ENCODE data around the gene CARD16.

CARD16 gene

DNA sequence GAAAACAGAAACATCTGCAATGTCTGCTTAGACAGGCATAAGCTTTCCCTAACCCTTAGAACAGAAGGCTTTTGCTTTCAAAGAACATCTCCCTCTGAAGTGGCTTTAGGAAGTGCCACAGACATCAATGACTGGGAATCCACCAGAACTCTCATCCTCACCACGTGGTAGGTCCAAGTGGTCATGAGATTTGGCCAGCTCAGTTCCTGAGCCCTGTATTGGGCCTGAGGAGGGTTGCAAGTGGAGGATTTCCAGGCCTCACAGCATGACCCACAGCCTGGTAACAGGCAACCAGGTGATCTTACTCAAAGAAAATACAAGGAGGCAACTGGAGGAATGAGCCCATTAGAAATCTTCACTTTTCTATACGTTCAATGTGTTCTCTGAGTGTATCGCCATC is 11.8 kb downstream of the CARD16 start:
- H3K27ac ChIP-seq (ENCODE audit: low read depth, low read length), result no peak overlapping the region
- no peaks in the 10 kb centered on the region for H3K36me3 ChIP-seq (ENCODE audit: control insufficient read depth, low read length)
- H3K79me2 ChIP-seq (ENCODE audit: control insufficient read depth, low read length), result no peaks in the 10 kb centered on the region
- H3K27me3 ChIP-seq (ENCODE audit: control insufficient read depth, low read length), result no peaks in the 10 kb centered on the region
- H3K4me2 ChIP-seq (ENCODE audit: low read length), result no peak overlapping the region
- H3F3A ChIP-seq (ENCODE audit: control insufficient read depth, insufficient read depth), result no peaks in the 10 kb centered on the region
- no peak overlapping the region for H3K4me3 ChIP-seq (ENCODE audit: low read length)
- no peaks in the 10 kb centered on the region for H3K4me1 ChIP-seq (ENCODE audit: control insufficient read depth, low read length)
- no peaks in the 10 kb centered on the region for H3K9me3 ChIP-seq (ENCODE audit: control insufficient read depth, insufficient read depth, low read length)
- H3K9me2 ChIP-seq (replicated peaks; ENCODE audit: control insufficient read depth, low read length), result no peaks in the 10 kb centered on the region
- TF ChIP-seq EZH2phosphoT487 (IDR thresholded peaks at IDR 0.05; ENCODE audit: borderline replicate concordance, low read length), result no peak
- TF ChIP-seq, protein P1, sequence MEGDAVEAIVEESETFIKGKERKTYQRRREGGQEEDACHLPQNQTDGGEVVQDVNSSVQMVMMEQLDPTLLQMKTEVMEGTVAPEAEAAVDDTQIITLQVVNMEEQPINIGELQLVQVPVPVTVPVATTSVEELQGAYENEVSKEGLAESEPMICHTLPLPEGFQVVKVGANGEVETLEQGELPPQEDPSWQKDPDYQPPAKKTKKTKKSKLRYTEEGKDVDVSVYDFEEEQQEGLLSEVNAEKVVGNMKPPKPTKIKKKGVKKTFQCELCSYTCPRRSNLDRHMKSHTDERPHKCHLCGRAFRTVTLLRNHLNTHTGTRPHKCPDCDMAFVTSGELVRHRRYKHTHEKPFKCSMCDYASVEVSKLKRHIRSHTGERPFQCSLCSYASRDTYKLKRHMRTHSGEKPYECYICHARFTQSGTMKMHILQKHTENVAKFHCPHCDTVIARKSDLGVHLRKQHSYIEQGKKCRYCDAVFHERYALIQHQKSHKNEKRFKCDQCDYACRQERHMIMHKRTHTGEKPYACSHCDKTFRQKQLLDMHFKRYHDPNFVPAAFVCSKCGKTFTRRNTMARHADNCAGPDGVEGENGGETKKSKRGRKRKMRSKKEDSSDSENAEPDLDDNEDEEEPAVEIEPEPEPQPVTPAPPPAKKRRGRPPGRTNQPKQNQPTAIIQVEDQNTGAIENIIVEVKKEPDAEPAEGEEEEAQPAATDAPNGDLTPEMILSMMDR (IDR thresholded peaks at IDR 0.05; ENCODE audit: low read depth, low read length, poor library complexity, severe bottlenecking), result no peak
- no peaks in the 10 kb centered on the region for H4K20me1 ChIP-seq (ENCODE audit: control insufficient read depth, insufficient read depth, low read depth, low read length)

DNA sequence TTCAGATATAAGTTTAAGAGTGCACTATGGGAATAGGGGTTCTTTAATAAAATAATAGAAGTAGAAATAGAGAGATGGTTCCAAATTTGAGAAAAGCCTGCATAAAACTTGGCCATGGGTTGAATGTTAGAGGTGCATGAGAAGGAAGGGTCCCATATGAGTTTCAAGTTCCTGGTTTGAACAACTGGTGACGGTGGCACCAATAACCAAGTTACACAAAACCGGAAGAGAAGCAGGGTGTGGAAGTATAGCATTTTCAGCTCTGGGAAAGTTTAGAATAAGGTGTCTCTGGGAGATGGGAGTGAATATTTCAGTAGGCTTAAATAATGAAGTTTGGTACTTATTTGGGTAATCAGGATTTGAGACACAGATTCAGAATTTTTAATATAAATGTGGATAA is 12.6 kb downstream of the CARD16 start:
- H3K4me2 ChIP-seq (ENCODE audit: low read length), result no peak overlapping the region
- no peaks in the 10 kb centered on the region for H4K20me1 ChIP-seq (ENCODE audit: control insufficient read depth, insufficient read depth, low read depth, low read length)
- H3K4me3 ChIP-seq (ENCODE audit: low read length), result no peak overlapping the region
- H3K4me1 ChIP-seq (ENCODE audit: control insufficient read depth, low read length), result no peaks in the 10 kb centered on the region
- no peaks in the 10 kb centered on the region for H3K79me2 ChIP-seq (ENCODE audit: control insufficient read depth, low read length)
- no peaks in the 10 kb centered on the region for H3F3A ChIP-seq (ENCODE audit: control insufficient read depth, insufficient read depth)
- H3K9me2 ChIP-seq (replicated peaks; ENCODE audit: control insufficient read depth, low read length), result no peaks in the 10 kb centered on the region
- no peak overlapping the region for H3K27ac ChIP-seq (ENCODE audit: low read depth, low read length)
- H3K36me3 ChIP-seq (ENCODE audit: control insufficient read depth, low read length), result no peaks in the 10 kb centered on the region
- no peak for TF ChIP-seq EZH2phosphoT487 (IDR thresholded peaks at IDR 0.05; ENCODE audit: borderline replicate concordance, low read length)
- TF ChIP-seq, protein P1 (IDR thresholded peaks at IDR 0.05; ENCODE audit: low read depth, low read length, poor library complexity, severe bottlenecking), result no peak
- no peaks in the 10 kb centered on the region for H3K9me3 ChIP-seq (ENCODE audit: control insufficient read depth, insufficient read depth, low read length)
- H3K27me3 ChIP-seq (ENCODE audit: control insufficient read depth, low read length), result no peaks in the 10 kb centered on the region

DNA sequence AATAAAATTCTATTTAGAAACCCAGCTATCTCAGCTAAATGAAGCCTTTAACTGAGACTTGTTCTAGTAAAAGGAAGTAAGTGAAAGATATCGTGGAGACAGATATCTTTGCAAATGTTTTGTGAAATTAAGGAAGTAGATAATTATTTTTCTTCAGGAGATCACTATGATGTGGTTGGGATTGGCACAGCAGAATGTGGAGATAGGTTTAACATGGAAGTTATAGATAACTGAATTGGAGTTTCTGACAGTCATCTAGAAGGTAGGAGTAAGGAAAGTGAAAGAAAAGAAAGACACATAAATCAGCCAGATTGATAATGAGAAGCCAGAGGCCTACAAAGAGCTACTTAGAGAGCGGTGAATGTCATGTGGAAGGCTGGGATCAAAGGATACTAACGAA is 17.5 kb downstream of the CARD16 start:
- no peaks in the 10 kb centered on the region for H3K36me3 ChIP-seq (ENCODE audit: control insufficient read depth, low read length)
- no peaks in the 10 kb centered on the region for H3F3A ChIP-seq (ENCODE audit: control insufficient read depth, insufficient read depth)
- no peak overlapping the region for H3K4me2 ChIP-seq (ENCODE audit: low read length)
- H3K27ac ChIP-seq (ENCODE audit: low read depth, low read length), result no peak overlapping the region
- no peaks in the 10 kb centered on the region for H3K27me3 ChIP-seq (ENCODE audit: control insufficient read depth, low read length)
- no peaks in the 10 kb centered on the region for H4K20me1 ChIP-seq (ENCODE audit: control insufficient read depth, insufficient read depth, low read depth, low read length)
- H3K79me2 ChIP-seq (ENCODE audit: control insufficient read depth, low read length), result no peaks in the 10 kb centered on the region
- 0 out of 2 replicates have a peak, but pooled peaks cover 5% of the 10 kb centered on the region for H3K4me1 ChIP-seq (ENCODE audit: control insufficient read depth, low read length)
- no peak for TF ChIP-seq EZH2phosphoT487 (IDR thresholded peaks at IDR 0.05; ENCODE audit: borderline replicate concordance, low read length)
- TF ChIP-seq, protein P1 (IDR thresholded peaks at IDR 0.05; ENCODE audit: low read depth, low read length, poor library complexity, severe bottlenecking), result no peak
- no peaks in the 10 kb centered on the region for H3K9me3 ChIP-seq (ENCODE audit: control insufficient read depth, insufficient read depth, low read length)
- H3K4me3 ChIP-seq (ENCODE audit: low read length), result no peak overlapping the region
- no peaks in the 10 kb centered on the region for H3K9me2 ChIP-seq (replicated peaks; ENCODE audit: control insufficient read depth, low read length)

DNA sequence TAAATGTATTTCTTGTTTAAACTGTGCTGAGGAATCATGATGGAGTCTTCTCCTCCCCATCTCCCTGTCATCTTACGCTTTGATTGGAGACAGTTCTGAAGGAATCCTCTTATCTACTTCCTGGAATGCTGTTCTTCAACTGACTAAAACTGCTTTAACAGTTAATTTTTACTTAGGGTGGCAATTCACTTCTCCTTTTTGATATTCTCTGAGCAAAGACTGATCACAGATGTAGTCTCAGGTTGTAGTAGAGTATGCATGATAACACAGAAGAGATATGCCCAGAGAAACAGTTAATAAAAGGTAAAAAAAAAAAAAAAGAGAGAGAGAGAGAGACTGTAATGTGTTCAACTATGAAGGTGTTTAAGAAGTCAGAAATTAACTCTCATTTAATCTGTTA is 20.7 kb downstream of the CARD16 start:
- Histone ChIP-seq H3K27me3 (ENCODE audit: control insufficient read depth, low read length) (no peaks in the 10 kb centered on the region), H3K4me2 (ENCODE audit: low read length) (no peak overlapping the region), H3F3A (ENCODE audit: control insufficient read depth, insufficient read depth) (no peaks in the 10 kb centered on the region), H3K27ac (ENCODE audit: low read depth, low read length) (no peak overlapping the region), H3K4me1 (ENCODE audit: control insufficient read depth, low read length) (0 out of 2 replicates have a peak, but pooled peaks cover 5% of the 10 kb centered on the region), H3K79me2 (ENCODE audit: control insufficient read depth, low read length) (no peaks in the 10 kb centered on the region), H3K9me3 (ENCODE audit: control insufficient read depth, insufficient read depth, low read length) (no peaks in the 10 kb centered on the region), H4K20me1 (ENCODE audit: control insufficient read depth, insufficient read depth, low read depth, low read length) (no peaks in the 10 kb centered on the region), H3K4me3 (ENCODE audit: low read length) (no peak overlapping the region), H3K9me2 (replicated peaks; ENCODE audit: control insufficient read depth, low read length) (no peaks in the 10 kb centered on the region), H3K36me3 (ENCODE audit: control insufficient read depth, low read length) (no peaks in the 10 kb centered on the region)
- TF ChIP-seq EZH2phosphoT487 (IDR thresholded peaks at IDR 0.05; ENCODE audit: borderline replicate concordance, low read length), result no peak
- TF ChIP-seq, protein P1 (IDR thresholded peaks at IDR 0.05; ENCODE audit: low read depth, low read length, poor library complexity, severe bottlenecking), result no peak

Data from DOHH2 (cell line).